ENCODE data around the gene ROBO3. TPM values are rescaled to one million over a fixed set of nuclear protein-coding genes. Genes with fewer than 3 reads are reported as not detected.

ROBO3 gene
- total and polyA plus RNA-seq, 10 of the 15 experiments (the other 5 are each of a cell fraction or from before 2014, with no cell fraction given): 0.10 to 0.63 (median 0.31) TPM; not detected in 2

DNA sequence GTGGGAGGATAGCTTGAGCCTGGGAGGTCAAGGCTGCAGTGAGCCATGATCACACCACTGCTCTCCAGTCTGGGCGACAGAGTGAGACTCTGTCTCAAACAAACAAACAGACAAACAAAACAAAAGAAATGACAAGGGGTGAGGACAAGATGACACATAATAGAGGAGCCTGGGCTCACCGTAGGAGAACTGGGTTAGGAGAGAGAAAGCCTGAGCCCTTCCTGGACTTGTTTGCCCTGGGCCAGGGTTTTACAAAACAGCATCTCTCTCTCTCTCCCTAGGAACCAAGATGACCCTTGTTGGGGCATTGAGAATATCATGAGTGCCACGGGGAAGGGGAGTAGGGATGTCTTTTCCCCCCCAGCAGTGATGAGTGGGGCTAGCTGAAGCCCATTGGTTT, 15.7 kb downstream of the ROBO3 start:
- H4K20me1 ChIP-seq (ENCODE audit: control insufficient read depth, insufficient read depth): no peaks in the 10 kb centered on the region
- no peaks in the 10 kb centered on the region for H3K36me3 ChIP-seq (ENCODE audit: control insufficient read depth in 2 of 2, insufficient read depth in 2 of 2, low read length in 1 of 2)
- FAIRE-seq (no peak), ATAC-seq (no peak), DNase-seq (ENCODE audit: low read depth, low spot score) (no peak)
- no peaks in the 10 kb centered on the region for H3K79me2 ChIP-seq (ENCODE audit: control insufficient read depth, insufficient read depth, low read length)
- BruUV-seq (replicated peaks): no TSS peak
- POLR2A ChIA-PET: no interaction called here
- RAD21 ChIA-PET (ENCODE audit: unreplicated experiment): no interaction called here
- H3K4me1 ChIP-seq (ENCODE audit: control insufficient read depth, insufficient read depth, low read length): no peaks in the 10 kb centered on the region
- SMC1A ChIA-PET (ENCODE audit: uncharacterized antibody, unreplicated experiment): no interaction called here
- H3K9me3 ChIP-seq (replicated peaks; ENCODE audit: control insufficient read depth, insufficient read depth, low read length): no peaks in the 10 kb centered on the region
- H3K4me3 ChIP-seq: no peak overlapping the region
- intact Hi-C loops (cut with micrococcal nuclease; ENCODE audit: unreplicated experiment): loop anchor here (10.0 kb wide), 1 partner anchor 264 kb away; no protein-coding TSS in a partner anchor
- CTCF ChIA-PET: no interaction called here
- peaks cover 0 to 4% of the 10 kb centered on the region in 2 experiments; a peak in 1 of 4 replicates for H3K27me3 ChIP-seq (replicated peaks in 1 of 2; ENCODE audit: control insufficient read depth in 2 of 2, insufficient read depth in 2 of 2, low read length in 1 of 2)
- in situ Hi-C loops (cut with MboI): no loop called here
- no peak overlapping the region for H3K9ac ChIP-seq (ENCODE audit: control insufficient read depth, insufficient read depth, low read length)
- TF ChIP-seq MXI1 (IDR thresholded peaks at IDR 0.05; ENCODE audit: low read depth, low read length) (no peak), NRF1 (conservative IDR thresholded peaks at IDR 0.05; ENCODE audit: low read depth, low read length) (no peak), MTA2 (IDR thresholded peaks at IDR 0.05; ENCODE audit: low read depth) (no peak), MTA3 (IDR thresholded peaks at IDR 0.05; ENCODE audit: borderline replicate concordance, low read length) (no peak), RUNX3 (IDR thresholded peaks at IDR 0.05; ENCODE audit: low read length) (no peak), ZNF24 (IDR thresholded peaks at IDR 0.05) (no peak), EZH2 (IDR thresholded peaks at IDR 0.05; ENCODE audit: borderline replicate concordance, control insufficient read depth, low read depth, low read length) (no peak)
- TF ChIP-seq, protein P1, sequence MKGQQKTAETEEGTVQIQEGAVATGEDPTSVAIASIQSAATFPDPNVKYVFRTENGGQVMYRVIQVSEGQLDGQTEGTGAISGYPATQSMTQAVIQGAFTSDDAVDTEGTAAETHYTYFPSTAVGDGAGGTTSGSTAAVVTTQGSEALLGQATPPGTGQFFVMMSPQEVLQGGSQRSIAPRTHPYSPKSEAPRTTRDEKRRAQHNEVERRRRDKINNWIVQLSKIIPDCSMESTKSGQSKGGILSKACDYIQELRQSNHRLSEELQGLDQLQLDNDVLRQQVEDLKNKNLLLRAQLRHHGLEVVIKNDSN (IDR thresholded peaks at IDR 0.05; ENCODE audit: borderline replicate concordance, extremely low read length, insufficient read depth, low read depth, low read length): no peak
- TF ChIP-seq, protein P2, sequence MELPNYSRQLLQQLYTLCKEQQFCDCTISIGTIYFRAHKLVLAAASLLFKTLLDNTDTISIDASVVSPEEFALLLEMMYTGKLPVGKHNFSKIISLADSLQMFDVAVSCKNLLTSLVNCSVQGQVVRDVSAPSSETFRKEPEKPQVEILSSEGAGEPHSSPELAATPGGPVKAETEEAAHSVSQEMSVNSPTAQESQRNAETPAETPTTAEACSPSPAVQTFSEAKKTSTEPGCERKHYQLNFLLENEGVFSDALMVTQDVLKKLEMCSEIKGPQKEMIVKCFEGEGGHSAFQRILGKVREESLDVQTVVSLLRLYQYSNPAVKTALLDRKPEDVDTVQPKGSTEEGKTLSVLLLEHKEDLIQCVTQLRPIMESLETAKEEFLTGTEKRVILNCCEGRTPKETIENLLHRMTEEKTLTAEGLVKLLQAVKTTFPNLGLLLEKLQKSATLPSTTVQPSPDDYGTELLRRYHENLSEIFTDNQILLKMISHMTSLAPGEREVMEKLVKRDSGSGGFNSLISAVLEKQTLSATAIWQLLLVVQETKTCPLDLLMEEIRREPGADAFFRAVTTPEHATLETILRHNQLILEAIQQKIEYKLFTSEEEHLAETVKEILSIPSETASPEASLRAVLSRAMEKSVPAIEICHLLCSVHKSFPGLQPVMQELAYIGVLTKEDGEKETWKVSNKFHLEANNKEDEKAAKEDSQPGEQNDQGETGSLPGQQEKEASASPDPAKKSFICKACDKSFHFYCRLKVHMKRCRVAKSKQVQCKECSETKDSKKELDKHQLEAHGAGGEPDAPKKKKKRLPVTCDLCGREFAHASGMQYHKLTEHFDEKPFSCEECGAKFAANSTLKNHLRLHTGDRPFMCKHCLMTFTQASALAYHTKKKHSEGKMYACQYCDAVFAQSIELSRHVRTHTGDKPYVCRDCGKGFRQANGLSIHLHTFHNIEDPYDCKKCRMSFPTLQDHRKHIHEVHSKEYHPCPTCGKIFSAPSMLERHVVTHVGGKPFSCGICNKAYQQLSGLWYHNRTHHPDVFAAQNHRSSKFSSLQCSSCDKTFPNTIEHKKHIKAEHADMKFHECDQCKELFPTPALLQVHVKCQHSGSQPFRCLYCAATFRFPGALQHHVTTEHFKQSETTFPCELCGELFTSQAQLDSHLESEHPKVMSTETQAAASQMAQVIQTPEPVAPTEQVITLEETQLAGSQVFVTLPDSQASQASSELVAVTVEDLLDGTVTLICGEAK (IDR thresholded peaks at IDR 0.05; ENCODE audit: borderline replicate concordance): no peak
- 33% methylated on average over 3 of the region's 3 CpGs for WGBS (ENCODE audit: insufficient coverage, insufficient replicate concordance, low lambda C conversion rate, missing lambda C conversion rate)
- H3K4me2 ChIP-seq (ENCODE audit: control insufficient read depth, insufficient read depth): no peak overlapping the region
- no peak overlapping the region for H3K27ac ChIP-seq (ENCODE audit: control insufficient read depth, insufficient read depth)
- no peak overlapping the region for H2AFZ ChIP-seq (ENCODE audit: control insufficient read depth, low read depth, low read length)
